Stimulated activated CD8-positive, alpha-beta memory T cell treated with anti-CD3 and anti-CD28 coated beads, Interleukin-15, amount 100 ng/mL, for 48 hours (primary cell): Measurements from ENCODE around the gene ACSL6.

Experiments used
- DNase-seq, 2 donors: peaks; one replicate each; pipeline ENCODE4 v3.0.0-alpha.2; 2020; ENCODE audit warnings: low read depth in 2 of 2

The ACSL6 gene

DNA sequence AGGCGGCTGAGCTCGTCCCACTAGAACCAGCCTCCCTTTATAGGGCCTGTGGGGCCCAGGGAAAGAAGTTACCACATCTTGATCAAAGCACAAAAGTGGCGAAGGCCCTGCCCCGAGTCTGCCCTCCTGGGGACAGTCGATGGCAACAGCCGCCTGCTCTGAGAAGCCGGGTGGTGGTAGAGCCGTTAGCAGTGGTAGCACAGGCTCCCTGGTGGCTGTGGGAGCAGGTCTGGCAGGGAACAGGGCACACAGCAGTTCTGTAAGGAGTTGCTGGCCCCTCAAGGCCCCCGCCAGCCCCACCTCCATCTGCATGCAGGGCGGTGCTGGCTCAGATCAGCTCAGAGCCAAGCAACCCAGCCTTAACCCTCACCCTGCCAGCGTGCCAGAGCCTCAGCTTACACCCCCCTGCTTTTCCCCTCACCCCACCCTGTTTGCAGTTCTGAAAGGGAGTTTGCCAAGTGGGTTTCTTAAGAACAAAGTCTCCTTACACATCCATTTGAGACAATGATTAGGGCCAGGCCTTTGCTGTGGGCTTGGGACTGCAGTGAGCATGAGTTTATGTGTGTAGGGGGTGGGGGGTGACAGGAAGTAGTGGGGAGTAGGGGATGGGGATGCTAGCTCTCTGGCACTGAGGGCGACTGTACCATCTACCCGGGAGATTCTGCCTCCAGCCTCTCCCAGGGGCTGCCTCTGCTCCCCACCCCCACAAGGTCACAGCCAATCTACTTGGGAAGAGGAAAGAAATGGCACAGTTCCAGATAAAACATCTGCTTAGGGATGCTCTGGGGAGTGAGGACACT is 11.8 kb downstream of the ACSL6 start:
- no peak for DNase-seq

- no peak for DNase-seq
Measured at GRCh38 chr5:131999041-131999440, 12.4 kb downstream of the ACSL6 start.

- no peak for DNase-seq
Measured at GRCh38 chr5:131998431-131999040, 12.9 kb downstream of the ACSL6 start.

DNA sequence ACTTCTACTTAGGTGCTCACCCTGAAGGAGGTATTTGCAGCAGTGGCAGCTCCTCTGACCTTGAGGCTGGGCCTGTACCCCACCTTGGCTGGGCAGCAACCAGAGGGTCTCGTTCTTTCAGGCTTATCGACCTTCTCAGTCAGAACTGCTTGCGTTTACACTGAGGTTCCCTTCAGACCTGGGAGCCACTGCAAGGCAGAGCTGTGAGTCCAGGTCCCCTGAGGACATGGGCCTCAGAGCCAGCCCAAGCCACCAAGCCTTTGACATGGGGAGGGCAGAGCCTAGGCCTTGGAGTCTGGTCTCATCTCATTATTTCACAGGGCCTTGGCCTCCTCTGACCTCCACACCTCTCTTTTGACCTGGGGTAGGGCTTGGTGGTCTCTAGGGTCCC is 13.7 kb downstream of the ACSL6 start:
- DNase-seq = no peak

- no peak for DNase-seq
Measured at GRCh38 chr5:131997026-131997726, 14.3 kb downstream of the ACSL6 start.

- DNase-seq = no peak
Measured at GRCh38 chr5:131996210-131997025, 15.0 kb downstream of the ACSL6 start.

- DNase-seq = no peak
Measured at GRCh38 chr5:131994533-131995226, 16.8 kb downstream of the ACSL6 start.

DNA sequence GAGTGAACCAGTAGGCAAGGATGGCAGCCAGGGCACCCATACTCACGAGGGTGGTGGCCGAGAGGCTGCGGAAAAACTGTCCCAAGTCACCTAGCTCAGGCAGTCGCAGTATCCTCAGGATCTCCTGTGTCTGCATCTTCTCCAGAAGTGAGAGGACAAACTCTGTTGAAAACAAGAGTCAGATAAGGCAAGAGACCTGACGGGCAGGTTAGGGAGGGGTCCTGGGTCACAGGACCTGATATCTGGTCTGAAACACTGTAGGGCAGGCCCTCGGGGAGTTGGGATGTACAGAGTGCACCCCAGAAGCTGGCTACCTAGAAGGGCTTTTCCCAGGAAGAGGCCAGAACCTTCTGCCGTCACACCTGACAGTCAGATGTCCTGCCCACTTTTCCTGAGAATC is 17.4 kb downstream of the ACSL6 start:
- no peak for DNase-seq

GRCh38 chr5:131993676-131994075 is 17.8 kb downstream of the ACSL6 start:
- DNase-seq = no peak

GRCh38 chr5:131992370-131992769 is 19.1 kb downstream of the ACSL6 start:
- DNase-seq = no peak

GRCh38 chr5:131991593-131992324 is 19.7 kb downstream of the ACSL6 start:
- DNase-seq = no peak

- DNase-seq = no peak
Measured at GRCh38 chr5:131990716-131991115, 20.7 kb downstream of the ACSL6 start.

GRCh38 chr5:131988601-131989000 is 22.9 kb downstream of the ACSL6 start:
- no peak for DNase-seq

DNA sequence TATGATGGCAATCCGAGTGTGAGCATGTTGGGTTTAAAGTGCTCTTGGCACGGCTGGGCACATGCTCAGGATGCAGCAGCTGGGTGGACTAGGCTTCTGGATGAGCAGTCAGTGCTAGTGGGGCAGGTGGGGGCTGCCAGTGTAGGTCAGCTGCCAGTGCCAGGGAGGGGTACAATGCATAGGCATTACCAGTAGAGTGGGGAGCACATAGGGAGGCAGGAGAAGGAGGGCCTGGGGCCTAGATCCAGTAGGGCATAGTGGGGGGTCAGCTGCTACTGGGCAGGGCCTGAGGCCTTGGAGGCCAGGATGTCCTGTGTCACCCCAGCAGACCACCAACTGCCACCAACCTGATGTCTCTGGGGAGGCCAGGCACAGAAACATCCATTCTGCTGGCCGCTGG is 24.2 kb downstream of the ACSL6 start:
- no peak for DNase-seq

GRCh38 chr5:131986161-131986912 is 25.1 kb downstream of the ACSL6 start:
- DNase-seq = no peak

- DNase-seq = no peak
Measured at GRCh38 chr5:131984956-131985665, 26.3 kb downstream of the ACSL6 start.

GRCh38 chr5:131983244-131983771 is 28.1 kb downstream of the ACSL6 start:
- DNase-seq = no peak

DNA sequence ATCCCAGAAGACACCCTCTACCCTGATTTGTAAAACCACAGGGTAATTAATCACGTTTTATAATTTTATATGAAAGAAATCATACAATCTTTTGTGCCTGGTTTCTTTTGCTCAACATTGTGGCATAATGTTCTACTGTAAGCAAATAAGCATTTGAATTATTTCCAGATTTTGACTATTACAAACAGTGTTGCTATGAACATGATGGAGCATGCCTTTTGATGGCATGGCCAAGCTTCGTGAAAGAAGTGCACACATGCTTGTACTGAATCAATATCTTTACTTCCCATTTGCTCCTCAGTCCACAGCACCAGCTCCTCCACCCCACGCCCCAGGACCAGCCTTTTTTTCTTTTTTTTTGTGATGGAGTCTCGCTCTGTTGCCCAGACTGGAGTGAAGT is 29.9 kb downstream of the ACSL6 start:
- no peak for DNase-seq

- no peak for DNase-seq
Measured at GRCh38 chr5:131980696-131981095, 30.8 kb downstream of the ACSL6 start.
